GM21737 (cell line): Measurements from ENCODE around the gene LRP1-AS.

Experiments used
- ATAC-seq: cut with Tn5 transposase; IDR thresholded peaks from one replicate; pipeline ENCODE4 v1.9.1; 2021; ENCODE audit warnings: mild to moderate bottlenecking, moderate library complexity; ENCODE audit not compliant: unreplicated experiment

LRP1-AS gene

GRCh38 chr12:57099766-57100165 lies 47.7 kb downstream of the LRP1-AS start:
- ATAC-seq: no peak

GRCh38 chr12:57099047-57099714 lies 48.2 kb downstream of the LRP1-AS start:
- no peak for ATAC-seq

- no peak for ATAC-seq
Measured at GRCh38 chr12:57098546-57098945, 48.9 kb downstream of the LRP1-AS start.

- ATAC-seq: no peak
Measured at GRCh38 chr12:57097554-57097835, 49.9 kb downstream of the LRP1-AS start.

GRCh38 chr12:57096748-57097553 lies 50.5 kb downstream of the LRP1-AS start:
- ATAC-seq: no peak

GRCh38 chr12:57096099-57096572 lies 51.3 kb downstream of the LRP1-AS start:
- ATAC-seq: no peak

GRCh38 chr12:57095440-57095839 lies 52.0 kb downstream of the LRP1-AS start:
- ATAC-seq: no peak
